Cerebellar cortex (tissue), 1 donor: Measurements from ENCODE around the gene AGPAT1.

Source experiments
- DNase-seq: peaks from one replicate; pipeline ENCODE4 v3.0.0-alpha.2; 2015; ENCODE audit warnings: low spot score

The AGPAT1 gene

GRCh38 chr6:32168807-32169591 is 6.9 kb downstream of the AGPAT1 start:
- DNase-seq = no peak

GRCh38 chr6:32168350-32168749 is 7.5 kb downstream of the AGPAT1 start:
- DNase-seq = no peak

- no peak for DNase-seq
Observed at GRCh38 chr6:32167761-32168262, 8.1 kb downstream of the AGPAT1 start.

GRCh38 chr6:32167154-32167760 is 8.6 kb downstream of the AGPAT1 start:
- no peak for DNase-seq

- DNase-seq = no peak
Observed at GRCh38 chr6:32166411-32167061, 9.3 kb downstream of the AGPAT1 start.

- no peak for DNase-seq
Observed at GRCh38 chr6:32164295-32164694, 11.6 kb downstream of the AGPAT1 start, which contains the start of gene EGFL8. EGFL8 (plus strand) TSS chr6:32164595; CDS start chr6:32166166, 1,571 bp downstream.

- no peak for DNase-seq
Observed at GRCh38 chr6:32163559-32164258, 12.2 kb downstream of the AGPAT1 start.

GRCh38 chr6:32158052-32158451 is 17.8 kb downstream of the AGPAT1 start:
- DNase-seq = no peak

- DNase-seq = no peak
Observed at GRCh38 chr6:32156891-32157290, 19.0 kb downstream of the AGPAT1 start.

GRCh38 chr6:32154514-32155161 is 21.2 kb downstream of the AGPAT1 start:
- peak; percentile 68 for DNase-seq

- DNase-seq = peak; percentile 96
Observed at GRCh38 chr6:32153564-32154513, 22.0 kb downstream of the AGPAT1 start, which contains the start of gene PPT2. PPT2 (plus strand) TSS chr6:32154141; CDS start chr6:32154595, 454 bp downstream.

- DNase-seq = peak; percentile 74
Observed at GRCh38 chr6:32152769-32153563, 22.9 kb downstream of the AGPAT1 start.

GRCh38 chr6:32151863-32152768 is 23.8 kb downstream of the AGPAT1 start, which contains the start of gene PRRT1:
PRRT1 (minus strand) TSS chr6:32151939; CDS start chr6:32151827, 112 bp downstream.
- DNase-seq = peak; percentile 56

- peak; percentile 94 for DNase-seq
Observed at GRCh38 chr6:32151181-32151862, 24.6 kb downstream of the AGPAT1 start.

GRCh38 chr6:32149932-32150870 is 25.7 kb downstream of the AGPAT1 start:
- no peak for DNase-seq

- DNase-seq = no peak
Observed at GRCh38 chr6:32149092-32149755, 26.7 kb downstream of the AGPAT1 start.
